Endodermal cell (in vitro differentiated cells): ENCODE measurements around the gene FBLIM1. TPM values are rescaled to one million over a fixed set of nuclear protein-coding genes. Genes with fewer than 3 reads are reported as not detected.
"Not testable (repeated sequence)": the region's sequence is repeated elsewhere in the genome, so short reads cannot be mapped to it uniquely, and the experiment has no call there.

Experiments used
- DNase-seq: peaks from one replicate; pipeline ENCODE4 v3.0.0-alpha.2; 2017
- H3K27ac ChIP-seq: 2 replicates; pipeline ENCODE4 v1.5.1; 2013; ENCODE audit warnings: mild to moderate bottlenecking, low read depth, low read length, moderate library complexity
- H3K27me3 ChIP-seq: 2 replicates; pipeline ENCODE4 v1.6.1; 2013; ENCODE audit warnings: mild to moderate bottlenecking, low read length, moderate library complexity; ENCODE audit not compliant: insufficient read depth, control insufficient read depth, poor library complexity, severe bottlenecking
- H3K36me3 ChIP-seq: 2 replicates; pipeline ENCODE4 v1.7.0; 2013; ENCODE audit warnings: mild to moderate bottlenecking, low read length, moderate library complexity; ENCODE audit not compliant: control insufficient read depth, insufficient read depth
- H3K4me1 ChIP-seq: one replicate; pipeline ENCODE4 v1.7.0; 2013; ENCODE audit warnings: low read length; ENCODE audit not compliant: control insufficient read depth, insufficient read depth
- H3K4me3 ChIP-seq: 2 replicates; pipeline ENCODE4 v1.5.1; 2013; ENCODE audit warnings: mild to moderate bottlenecking, low read length, moderate library complexity
- H3K9ac ChIP-seq: 2 replicates; pipeline ENCODE4 v1.6.1; 2013; ENCODE audit warnings: mild to moderate bottlenecking, low read length, moderate library complexity; ENCODE audit not compliant: poor library complexity, severe bottlenecking; ENCODE audit errors: extremely low read depth
- H3K9me3 ChIP-seq: 2 replicates; pipeline ENCODE4 v1.6.1; 2013; ENCODE audit warnings: mild to moderate bottlenecking, low read length, moderate library complexity; ENCODE audit not compliant: control insufficient read depth
- H3K27ac Mint-ChIP-seq: 2 replicates; pipeline ENCODE4 v1.8.0; 2020; ENCODE audit warnings: mixed read lengths
- H3K27me3 Mint-ChIP-seq: 2 replicates; pipeline ENCODE4 v1.8.0; 2021; ENCODE audit warnings: mild to moderate bottlenecking, mixed read lengths; ENCODE audit not compliant: insufficient read depth
- H3K36me3 Mint-ChIP-seq: 2 replicates; pipeline ENCODE4 v1.8.0; 2020; ENCODE audit warnings: low read depth, mixed read lengths
- H3K4me1 Mint-ChIP-seq: 2 replicates; pipeline ENCODE4 v1.8.0; 2020; ENCODE audit warnings: mixed read lengths
- H3K4me3 Mint-ChIP-seq: 2 replicates; pipeline ENCODE4 v1.8.0; 2020; ENCODE audit warnings: mild to moderate bottlenecking, moderate library complexity, mixed read lengths
- H3K9me3 Mint-ChIP-seq: 2 replicates; pipeline ENCODE4 v1.8.0; 2020; ENCODE audit warnings: mild to moderate bottlenecking, mixed read lengths
- CTCF ChIP-seq: fragments of 200-600 bp; sonication (generic); conservative IDR thresholded peaks from 2 replicates; pipeline ENCODE4 v1.5.0; 2021; ENCODE audit warnings: antibody characterized with exemption, mild to moderate bottlenecking
- WGBS, 2 experiments: methylation state at CpG; one replicate each; pipeline versions ENCODE4 v1.1.5 to v1.1.7; 2013; ENCODE audit warnings: missing lambda C conversion rate in 2 of 2, mixed read lengths in 1 of 2; ENCODE audit not compliant: insufficient coverage in 1 of 2, insufficient read length in 1 of 2; 5-methylcytosine and 5-hydroxymethylcytosine counted together
- total RNA-seq, 2 donors: library from RNA; stranded (reverse); fragmentation: NEBNext Ultra II Directional in 1 of 2; extraction: Animal tissue kit (Norgen Biotek cat#: 25700) in 1 of 2; gene quantifications; 2 replicates in 1 of 2; 3 replicates in 1 of 2; pipeline ENCODE4 v1.2.1, GENCODE V29; 2021

The FBLIM1 gene
- total RNA-seq, 2 donors from 2014 or later = 58.4 to 60.6 TPM

GRCh38 chr1:15825800-15826199 lies 67.2 kb downstream of the FBLIM1 start:
- H3K27ac ChIP-seq = no peak overlapping the region
- H3K36me3 ChIP-seq = no peaks in the 10 kb centered on the region
- no peak overlapping the region for H3K4me3 ChIP-seq
- Mint-ChIP-seq H3K9me3 (peaks cover 2% of the 10 kb centered on the region), H3K27ac (no peak overlapping the region), H3K27me3 (no peaks in the 10 kb centered on the region), H3K4me3 (no peak overlapping the region), H3K36me3 (no peaks in the 10 kb centered on the region), H3K4me1 (peaks cover 4% of the 10 kb centered on the region)
- no peaks in the 10 kb centered on the region for H3K4me1 ChIP-seq
- TF ChIP-seq CTCF = no peak
- DNase-seq = no peak
- H3K27me3 ChIP-seq = no peaks in the 10 kb centered on the region
- H3K9ac ChIP-seq = no peak overlapping the region
- H3K9me3 ChIP-seq = no peaks in the 10 kb centered on the region

GRCh38 chr1:15826810-15827507 lies 68.4 kb downstream of the FBLIM1 start:
- Mint-ChIP-seq H3K4me1 (peaks cover 4% of the 10 kb centered on the region), H3K36me3 (peaks cover 4% of the 10 kb centered on the region), H3K27ac (no peak overlapping the region), H3K4me3 (no peak overlapping the region), H3K27me3 (no peaks in the 10 kb centered on the region), H3K9me3 (peaks cover under 1% of the 10 kb centered on the region)
- Histone ChIP-seq H3K36me3 (no peaks in the 10 kb centered on the region), H3K4me1 (no peaks in the 10 kb centered on the region), H3K27me3 (no peaks in the 10 kb centered on the region), H3K9ac (no peak overlapping the region), H3K4me3 (no peak overlapping the region), H3K27ac (no peak overlapping the region), H3K9me3 (no peaks in the 10 kb centered on the region)
- 97 to 100% methylated on average over 3 to 5 of the region's 6 CpGs for WGBS, 2 experiments
- DNase-seq = no peak
- TF ChIP-seq CTCF = no peak

GRCh38 chr1:15827567-15827966 lies 69.0 kb downstream of the FBLIM1 start:
- not testable (repeated sequence) for H3K4me3 ChIP-seq, H3K27me3 ChIP-seq, H3K9me3 Mint-ChIP-seq, DNase-seq, H3K27ac Mint-ChIP-seq, H3K4me3 Mint-ChIP-seq, H3K4me1 ChIP-seq, H3K4me1 Mint-ChIP-seq, H3K9me3 ChIP-seq, H3K27me3 Mint-ChIP-seq, H3K36me3 Mint-ChIP-seq, H3K9ac ChIP-seq, H3K36me3 ChIP-seq, H3K27ac ChIP-seq
- WGBS, 2 experiments = 91 to 95% methylated on average over 5 to 15 of the region's 15 CpGs

GRCh38 chr1:15828931-15829330 lies 70.3 kb downstream of the FBLIM1 start:
- H3K9me3 ChIP-seq, H3K4me1 Mint-ChIP-seq, H3K9me3 Mint-ChIP-seq, H3K27me3 Mint-ChIP-seq, H3K4me1 ChIP-seq, H3K36me3 ChIP-seq, DNase-seq, H3K27me3 ChIP-seq, H3K4me3 Mint-ChIP-seq, H3K27ac Mint-ChIP-seq, H3K36me3 Mint-ChIP-seq, H3K27ac ChIP-seq, H3K9ac ChIP-seq, H3K4me3 ChIP-seq: not testable (repeated sequence)
- 95 to 97% methylated on average over 12 to 14 of the region's 14 CpGs for WGBS, 2 experiments
